ENCODE results near the gene BLVRB. TPM values are rescaled to one million over a fixed set of nuclear protein-coding genes. Genes with fewer than 3 reads are reported as not detected.

The BLVRB gene
- total RNA-seq, 1 donor from 2014 or later, result 6.1 TPM

Other genes with a start within 250 kb of the BLVRB start
- gene TTC9B, start 247.4 kb downstream of the BLVRB start, total RNA-seq, result not detected in 2 replicates
- 0.12 TPM in 1 of 2 replicates, not detected in the other for gene CCNP, start 239.1 kb downstream of the BLVRB start, total RNA-seq
- gene AKT2, start 180.4 kb downstream of the BLVRB start, total RNA-seq, result 160 and 170 TPM in 2 replicates
- gene C19orf47, start 117.3 kb downstream of the BLVRB start, total RNA-seq, result 26.4 and 28.1 TPM in 2 replicates
- gene PLD3, start 117.0 kb downstream of the BLVRB start, total RNA-seq, result 45.0 and 45.3 TPM in 2 replicates
- not detected in 2 replicates for gene HIPK4, start 75.6 kb downstream of the BLVRB start, total RNA-seq
- gene PRX, start 52.4 kb downstream of the BLVRB start, total RNA-seq, result 0.99 and 1.7 TPM in 2 replicates
- gene SERTAD1, start 39.8 kb downstream of the BLVRB start, total RNA-seq, result 18.3 and 19.4 TPM in 2 replicates
- gene SERTAD3, start 21.4 kb downstream of the BLVRB start, total RNA-seq, result 6.4 and 10.0 TPM in 2 replicates
- gene SPTBN4, start 1.3 kb upstream of the BLVRB start, total RNA-seq, result 0.21 and 0.69 TPM in 2 replicates
- 102 and 113 TPM in 2 replicates for gene SHKBP1, start 111.1 kb upstream of the BLVRB start, total RNA-seq
- 107 and 116 TPM in 2 replicates for gene LTBP4, start 135.6 kb upstream of the BLVRB start, total RNA-seq
- 18.1 and 20.6 TPM in 2 replicates for gene NUMBL, start 224.9 kb upstream of the BLVRB start, total RNA-seq

Data from activated T-helper 1 cell treated with anti-CD3 and anti-CD28 coated beads, Interleukin-12 subunit alpha, Interleukin-12 subunit beta, Interleukin-2, Interleukin-4 antibody, amounts not matched to agents 30 ng/mL and 10 ng/mL and 1 ng/mL, durations not matched to agents 14 hours and 24 hours and 36 hours (primary cell).